HG03139 (cell line): ENCODE results near the gene SLC28A2.

Source experiments
- ATAC-seq: cut with Tn5 transposase; IDR thresholded peaks from one replicate; pipeline ENCODE4 v1.9.1; 2021; ENCODE audit not compliant: unreplicated experiment

The SLC28A2 gene

GRCh38 chr15:45320581-45321205 lies 68.7 kb downstream of the SLC28A2 start:
- ATAC-seq: no peak

- ATAC-seq: no peak
These were observed 74.2 kb downstream of the SLC28A2 start for GRCh38 chr15:45326280-45326679.

- ATAC-seq: no peak
These were observed 74.7 kb downstream of the SLC28A2 start for GRCh38 chr15:45326741-45327140.
